Midbrain (tissue), 1 donor: ENCODE results near the gene C19orf53.
"Not testable (repeated sequence)": the region's sequence is repeated elsewhere in the genome, so short reads cannot be mapped to it uniquely, and the experiment has no call there.

ENCODE experiments used
- DNase-seq: peaks from one replicate; lab custom pipeline; 2025; lab: John Stamatoyannopoulos, UW

Gene C19orf53

GRCh38 chr19:13764101-13764807 lies 10.0 kb upstream of the C19orf53 start, which contains the start of gene MRI1:
TSS of gene MRI1 (plus strand) at chr19:13764522. CDS start at chr19:13764589, 67 bp downstream.
- peak; percentile 74 for DNase-seq

GRCh38 chr19:13764821-13765394 lies 9.3 kb upstream of the C19orf53 start:
- DNase-seq: no peak

GRCh38 chr19:13765395-13766094 lies 8.7 kb upstream of the C19orf53 start:
- DNase-seq: no peak

- DNase-seq: no peak
Observed at GRCh38 chr19:13766095-13766481, 8.2 kb upstream of the C19orf53 start.

DNA sequence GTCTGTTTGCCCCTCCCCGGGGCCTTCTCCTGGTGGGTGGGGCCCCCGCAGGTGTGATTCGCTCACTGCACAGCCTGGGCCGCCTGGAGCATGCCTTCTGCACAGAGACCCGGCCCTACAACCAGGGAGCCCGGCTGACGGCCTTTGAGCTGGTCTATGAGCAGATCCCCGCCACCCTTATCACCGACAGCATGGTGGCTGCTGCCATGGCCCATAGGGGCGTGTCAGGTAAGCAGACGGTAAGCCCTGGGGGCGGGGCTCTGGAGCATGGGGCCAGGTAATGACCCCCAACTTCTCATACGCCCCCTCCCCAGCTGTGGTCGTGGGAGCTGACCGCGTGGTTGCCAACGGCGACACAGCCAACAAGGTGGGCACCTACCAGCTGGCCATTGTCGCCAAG lies 5.7 kb upstream of the C19orf53 start:
- DNase-seq: no peak

GRCh38 chr19:13770013-13770635 lies 4.1 kb upstream of the C19orf53 start:
- DNase-seq: no peak

DNA sequence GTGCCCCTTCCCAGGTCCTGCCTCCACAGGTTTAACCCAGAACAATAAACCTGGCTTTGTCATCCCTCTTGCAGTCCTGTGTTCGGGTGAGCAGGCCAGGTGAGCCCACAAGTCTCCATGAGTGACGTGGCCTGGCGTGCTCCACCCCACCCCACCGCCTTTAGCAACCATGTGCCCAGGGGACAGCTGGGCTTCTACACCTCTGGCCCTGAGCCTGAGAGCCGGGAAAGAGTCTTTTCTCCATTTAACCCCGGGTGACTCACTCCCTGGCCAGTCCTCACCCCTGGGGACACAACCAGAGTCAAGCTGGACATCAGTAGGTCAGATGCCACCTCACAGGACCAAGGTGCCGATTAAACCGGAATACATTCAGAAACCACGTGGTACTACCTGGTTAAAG lies 4.1 kb downstream of the C19orf53 start:
- DNase-seq: no peak

GRCh38 chr19:13778847-13779246 lies 4.6 kb downstream of the C19orf53 start:
- no peak for DNase-seq

- not testable (repeated sequence) for DNase-seq
Observed at GRCh38 chr19:13779794-13780193, 5.5 kb downstream of the C19orf53 start.

- no peak for DNase-seq
Observed at GRCh38 chr19:13781547-13781946, 7.3 kb downstream of the C19orf53 start.

DNA sequence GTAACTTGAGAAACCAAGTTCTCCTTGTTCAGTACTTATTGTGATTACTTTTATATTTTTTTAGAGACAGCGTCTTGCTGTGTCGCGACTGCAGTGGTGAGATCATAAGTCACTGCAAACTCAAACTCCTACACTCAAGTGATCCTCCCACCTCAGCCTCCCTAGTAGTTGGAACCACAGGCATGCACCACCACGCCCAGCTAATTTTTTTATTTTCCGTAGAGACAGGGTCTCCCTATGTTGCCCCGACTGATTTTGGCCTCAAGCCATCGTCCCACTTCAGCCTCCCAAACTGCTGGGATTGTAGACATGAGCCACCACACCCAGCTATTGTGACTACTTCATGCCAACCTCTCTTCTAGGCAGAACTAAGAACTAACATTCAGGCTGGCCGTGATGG lies 8.3 kb downstream of the C19orf53 start:
- no peak for DNase-seq

GRCh38 chr19:13783565-13784500 lies 9.6 kb downstream of the C19orf53 start:
- DNase-seq: no peak

GRCh38 chr19:13784731-13785452 lies 10.6 kb downstream of the C19orf53 start:
- peak; percentile 42 for DNase-seq

- no peak for DNase-seq
Observed at GRCh38 chr19:13788991-13789390, 14.7 kb downstream of the C19orf53 start.

- DNase-seq: no peak
Observed at GRCh38 chr19:13790354-13790753, 16.1 kb downstream of the C19orf53 start.

DNA sequence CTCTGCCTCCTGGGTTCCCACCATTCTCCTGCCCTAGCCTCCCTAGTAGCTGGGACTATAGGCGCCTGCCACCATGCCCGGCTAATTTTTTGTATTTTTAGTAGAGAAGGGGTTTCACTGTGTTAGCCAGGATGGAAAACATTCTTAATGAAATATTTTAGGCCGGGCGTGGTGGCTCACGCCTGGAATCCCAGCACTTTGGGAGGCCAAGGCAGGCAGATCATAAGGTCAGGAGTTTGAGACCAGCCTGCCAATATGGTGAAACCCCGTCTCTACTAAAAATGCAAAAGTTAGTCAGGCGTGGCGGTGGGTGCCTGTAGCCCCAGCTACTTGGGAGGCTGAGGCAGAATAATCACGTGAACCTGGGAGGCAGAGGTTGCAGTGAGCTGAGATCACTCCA lies 19.1 kb downstream of the C19orf53 start:
- DNase-seq: not testable (repeated sequence)

DNA sequence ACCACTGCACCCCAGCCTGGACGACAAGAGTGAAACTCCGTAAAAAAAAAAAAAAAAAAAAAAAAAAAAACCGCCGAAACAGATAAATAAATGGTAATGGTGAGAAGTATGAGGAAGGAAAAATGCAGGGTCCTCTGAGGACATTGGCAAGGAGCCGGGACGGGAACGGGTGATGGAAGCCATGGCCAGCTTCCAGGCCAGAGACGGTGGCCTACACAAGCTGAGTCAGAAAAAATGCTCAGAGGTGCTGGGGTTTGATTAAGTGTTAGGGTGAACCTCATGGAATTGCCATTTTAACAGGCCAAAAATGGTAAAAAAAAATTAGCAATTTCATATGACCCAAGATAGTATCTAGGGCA lies 20.1 kb downstream of the C19orf53 start:
- DNase-seq: no peak

- DNase-seq: peak; percentile 99
Observed at GRCh38 chr19:13794757-13795589, 20.7 kb downstream of the C19orf53 start, which contains the start of gene ZSWIM4. TSS of gene ZSWIM4 (plus strand) at chr19:13795443. CDS start at chr19:13795649, 206 bp downstream.

DNA sequence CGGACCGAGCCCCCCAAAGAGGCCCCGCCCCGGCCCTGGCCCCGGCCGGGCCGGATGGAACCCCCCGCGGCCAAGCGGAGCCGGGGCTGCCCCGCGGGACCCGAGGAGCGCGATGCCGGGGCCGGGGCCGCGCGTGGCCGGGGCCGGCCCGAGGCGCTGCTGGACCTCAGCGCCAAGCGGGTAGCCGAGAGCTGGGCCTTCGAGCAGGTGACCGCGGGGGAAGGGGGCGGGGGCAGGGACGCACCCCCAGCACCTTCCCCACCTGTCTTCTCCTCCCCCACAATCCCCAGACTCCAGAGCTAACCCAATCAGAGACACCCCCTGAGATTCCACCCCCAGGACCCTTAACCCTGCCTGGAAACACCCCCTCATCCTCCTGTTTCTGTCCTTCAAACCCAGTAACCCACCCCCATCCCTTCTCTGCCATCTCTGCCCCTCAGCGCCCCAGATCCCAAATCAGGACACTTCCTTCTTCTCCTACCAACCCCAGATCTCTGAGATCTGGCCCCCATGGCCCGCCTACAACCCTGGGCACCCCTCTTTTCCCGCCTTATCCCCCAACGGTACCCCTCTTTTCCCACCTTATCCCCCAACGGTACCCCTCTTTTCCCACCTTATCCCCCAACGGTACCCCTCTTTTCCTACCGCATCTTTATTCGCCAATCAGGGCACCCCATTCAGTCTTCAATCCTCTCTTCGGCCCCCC lies 21.5 kb downstream of the C19orf53 start:
- no peak for DNase-seq
